Breast epithelium (tissue), 3 donors: ENCODE results near the gene KCNE4.

Source experiments
- CTCF ChIP-seq, 3 donors: fragments of 450-650 bp; IDR thresholded peaks; one replicate each; pipeline ENCODE4 v1.5.1; 2016 to 2017; ENCODE audit warnings: antibody characterized with exemption in 3 of 3, mild to moderate bottlenecking in 3 of 3, moderate library complexity in 3 of 3
- POLR2AphosphoS5 ChIP-seq, 3 donors: sonication (generic); formaldehyde crosslinking; IDR thresholded peaks; one replicate each; pipeline ENCODE4 v1.6.1; 2017; ENCODE audit warnings: antibody characterized with exemption in 3 of 3

- TF ChIP-seq CTCF (IDR thresholded peaks at IDR 0.05) (no peak), POLR2AphosphoS5 (IDR thresholded peaks at IDR 0.05) (no peak)
Observed at GRCh38 chr2:223087466-223087865, 35.5 kb downstream of the KCNE4 start.
